CD4-positive, alpha-beta memory T cell (primary cell): Measurements from ENCODE around the gene MXI1. TPM values are rescaled to one million over a fixed set of nuclear protein-coding genes. Genes with fewer than 3 reads are reported as not detected.

ENCODE experiments used
- CTCF ChIA-PET: fragments of 350-600 bp; sonication (Branson Sonifier 250); formaldehyde crosslinking; loops from one replicate; lab custom pipeline; 2021; ENCODE audit warnings: inconsistent platforms; ENCODE audit not compliant: partially characterized antibody; lab: Charles Lee
- POLR2A ChIA-PET: fragments of 350-600 bp; sonication (Branson Sonifier 250); formaldehyde crosslinking; loops from one replicate; lab custom pipeline; 2021; ENCODE audit not compliant: partially characterized antibody; lab: Charles Lee
- DNase-seq, 5 donors: peaks; one replicate each; pipeline versions ENCODE4 v3.0.0 to v3.0.0-alpha.2; 2020 to 2022; ENCODE audit warnings: mixed read lengths in 1 of 5
- H3K27ac ChIP-seq: one replicate; pipeline ENCODE4 v1.7.0; 2013; ENCODE audit warnings: low read depth, low read length
- H3K27me3 ChIP-seq: 2 replicates; pipeline ENCODE4 v1.7.0; 2013; ENCODE audit warnings: mild to moderate bottlenecking, low read length, moderate library complexity; ENCODE audit not compliant: insufficient read depth
- H3K36me3 ChIP-seq: 2 replicates; pipeline ENCODE4 v1.7.0; 2013; ENCODE audit warnings: mild to moderate bottlenecking, low read length, moderate library complexity; ENCODE audit not compliant: insufficient read depth
- H3K4me1 ChIP-seq: 2 replicates; pipeline ENCODE4 v1.7.0; 2013; ENCODE audit warnings: mild to moderate bottlenecking, low read length, moderate library complexity; ENCODE audit not compliant: insufficient read depth
- H3K4me3 ChIP-seq, 2 donors: one replicate each; pipeline ENCODE4 v1.7.0; 2013; ENCODE audit warnings: low read length in 2 of 2, mild to moderate bottlenecking in 1 of 2
- H3K9me3 ChIP-seq, 2 donors: one replicate each; pipeline ENCODE4 v1.7.0; 2013; ENCODE audit warnings: low read length in 2 of 2, control low read depth in 1 of 2; ENCODE audit not compliant: control insufficient read depth in 1 of 2
- H3K27ac Mint-ChIP-seq, 7 donors: one replicate each; pipeline ENCODE4 v1.8.0; 2020 to 2021; ENCODE audit warnings: mixed read lengths in 7 of 7, mild to moderate bottlenecking in 6 of 7, inconsistent platforms in 3 of 7, moderate library complexity in 3 of 7
- H3K27me3 Mint-ChIP-seq, 2 donors: one replicate each; pipeline ENCODE4 v1.8.0; 2020 to 2021; ENCODE audit warnings: mixed read lengths in 2 of 2
- H3K36me3 Mint-ChIP-seq, 2 donors: one replicate each; pipeline ENCODE4 v1.8.0; 2020 to 2021; ENCODE audit warnings: mixed read lengths in 2 of 2, inconsistent platforms in 1 of 2, mild to moderate bottlenecking in 1 of 2
- H3K4me1 Mint-ChIP-seq, 4 donors: one replicate each; pipeline ENCODE4 v1.8.0; 2020 to 2021; ENCODE audit warnings: mixed read lengths in 4 of 4, mild to moderate bottlenecking in 1 of 4
- H3K4me3 Mint-ChIP-seq, 8 donors: one replicate each; pipeline ENCODE4 v1.8.0; 2020 to 2021; ENCODE audit warnings: mixed read lengths in 8 of 8, mild to moderate bottlenecking in 7 of 8, moderate library complexity in 6 of 8, inconsistent platforms in 3 of 8
- H3K9me3 Mint-ChIP-seq, 8 donors: one replicate each; pipeline ENCODE4 v1.8.0; 2020 to 2021; ENCODE audit warnings: mixed read lengths in 8 of 8, mild to moderate bottlenecking in 5 of 8, inconsistent platforms in 3 of 8, moderate library complexity in 1 of 8
- intact Hi-C: fragments of 100-400 bp; cut with micrococcal nuclease; formaldehyde crosslinking; loops from one replicate; pipeline ENCODE4 v1.15.1; 2023
- polyA plus RNA-seq, 2 donors: library from polyadenylated mRNA; unstranded; fragments of 300-500 nt; fragmentation: Illumina TruSeq; gene quantifications; one replicate each; pipeline ENCODE4 v1.2.3, GENCODE V29; 2021
- total RNA-seq, 2 experiments: library from RNA; stranded (reverse); gene quantifications; one replicate each; pipeline ENCODE4 v1.2.3, GENCODE V29; 2021

The MXI1 gene
- total and polyA plus RNA-seq, 4 experiments from 2014 or later, result 32.1 to 56.6 (median 52.1) TPM

DNA sequence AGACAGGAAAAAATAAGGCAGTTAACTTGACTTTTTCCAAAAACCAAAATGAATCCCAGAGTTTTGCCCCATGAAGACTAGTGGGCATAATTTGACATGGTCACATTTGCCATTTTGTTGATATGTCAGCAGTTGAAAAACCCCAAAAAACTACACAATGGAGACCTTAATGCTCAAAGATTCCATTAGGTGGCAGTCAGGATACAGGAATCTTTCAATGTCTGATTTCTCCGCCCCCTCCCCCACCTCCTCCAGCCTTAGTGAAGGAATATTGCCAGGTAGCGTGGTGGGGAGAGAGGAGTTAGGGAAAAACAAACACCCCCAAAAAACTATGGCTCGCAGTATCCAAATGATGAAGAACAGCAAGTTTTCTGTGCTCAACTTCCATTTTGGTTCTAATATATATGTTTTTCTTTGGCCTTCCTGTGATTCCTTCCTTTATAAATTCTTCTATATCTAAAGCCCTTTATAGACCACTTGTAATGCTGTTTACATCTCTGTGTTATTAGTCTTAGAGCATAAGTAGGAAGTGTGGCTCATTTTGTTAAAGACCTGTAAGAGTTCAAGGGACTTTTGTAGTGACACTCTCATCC is 104.0 kb downstream of the MXI1 start:
- H3K36me3 ChIP-seq, result no peaks in the 10 kb centered on the region
- peaks cover 0 to 7% (median 0%) of the 10 kb centered on the region in 4 donors for H3K4me1 Mint-ChIP-seq
- H3K4me1 ChIP-seq, result peaks cover 1% of the 10 kb centered on the region
- CTCF ChIA-PET, result interaction anchor here (0.8 to 2.7 kb wide), 6 partner anchors 43 to 237 kb away, joined by 3 to 32 read pairs (median 4); no protein-coding TSS in a partner anchor
- peak overlapping the region in 1 of 7 donors; percentile 9 for H3K27ac Mint-ChIP-seq
- no peaks in the 10 kb centered on the region for H3K27me3 ChIP-seq
- POLR2A ChIA-PET, result no interaction called here
- H3K27me3 Mint-ChIP-seq, result no peaks in the 10 kb centered on the region
- no peak overlapping the region for H3K27ac ChIP-seq
- no peak overlapping the region for H3K4me3 Mint-ChIP-seq
- intact Hi-C loops, result loop anchor here (1.0 to 2.0 kb wide), 4 partner anchors 43 to 289 kb away; no protein-coding TSS in a partner anchor
- peak; percentile 43 to 56 (median 48) for DNase-seq
- H3K9me3 Mint-ChIP-seq, result no peaks in the 10 kb centered on the region
- no peaks in the 10 kb centered on the region for H3K9me3 ChIP-seq
- H3K4me3 ChIP-seq, result no peak overlapping the region
- no peaks in the 10 kb centered on the region for H3K36me3 Mint-ChIP-seq

DNA sequence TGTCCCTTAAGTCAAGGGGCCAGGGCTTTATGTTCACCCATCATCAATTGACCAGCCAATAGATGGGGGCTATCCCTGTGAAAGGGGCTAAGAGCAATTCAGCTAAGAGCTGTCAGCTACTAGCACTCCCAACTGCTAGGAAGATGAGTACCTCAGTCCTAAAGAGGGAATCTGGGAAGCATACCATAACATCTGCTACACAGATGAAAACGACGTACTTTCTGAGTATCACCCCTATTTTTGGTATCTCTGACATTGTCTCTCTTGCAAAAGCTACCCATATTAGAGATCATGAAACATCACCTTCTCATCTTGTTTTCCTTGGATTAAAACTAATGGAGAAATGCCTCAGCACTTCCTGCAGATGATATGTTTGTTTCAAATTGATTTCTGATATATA is 104.8 kb downstream of the MXI1 start:
- intact Hi-C loops, result no loop called here
- H3K27ac Mint-ChIP-seq, result peak overlapping the region in 1 of 7 donors; percentile 47

DNA sequence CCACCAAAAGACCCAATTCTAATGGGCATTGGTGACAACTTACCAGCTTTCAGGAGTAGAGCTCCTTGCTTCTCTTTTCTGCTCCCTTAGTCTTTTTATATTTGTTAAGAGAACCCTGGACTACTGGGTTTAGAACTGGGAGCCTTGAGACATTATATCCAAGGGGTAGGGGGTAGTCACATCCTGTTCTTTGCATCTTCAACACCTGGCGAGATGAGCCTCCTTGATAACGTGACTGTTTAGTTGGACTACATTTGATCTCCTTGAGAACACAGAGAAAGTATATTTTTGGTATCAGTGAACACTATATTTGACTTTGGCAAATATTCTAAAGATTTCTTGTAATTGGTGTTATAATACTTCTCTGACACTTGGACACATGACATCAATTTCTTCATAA is 106.3 kb downstream of the MXI1 start:
- H3K4me1 Mint-ChIP-seq, result peaks cover 0 to 7% (median 0%) of the 10 kb centered on the region in 4 donors
- H3K27me3 Mint-ChIP-seq, result peaks cover 0 to 2% of the 10 kb centered on the region in 2 donors
- H3K9me3 ChIP-seq, result no peaks in the 10 kb centered on the region
- H3K27ac Mint-ChIP-seq, result no peak overlapping the region
- ChIA-PET POLR2A (interaction anchor here (0.6 to 0.8 kb wide), 2 partner anchors 9 to 31 kb away, joined by 3 to 4 read pairs; partner anchors contain the start of gene SMNDC1), CTCF (interaction anchor here (1.0 to 2.0 kb wide), 5 partner anchors 21 to 286 kb away, joined by 4 to 8 read pairs (median 4); no protein-coding TSS in a partner anchor)
- no peak for DNase-seq
- no peaks in the 10 kb centered on the region for H3K27me3 ChIP-seq
- no peaks in the 10 kb centered on the region for H3K36me3 ChIP-seq
- H3K4me1 ChIP-seq, result no peaks in the 10 kb centered on the region
- no peak overlapping the region for H3K4me3 Mint-ChIP-seq
- no peak overlapping the region for H3K27ac ChIP-seq
- H3K4me3 ChIP-seq, result no peak overlapping the region
- H3K9me3 Mint-ChIP-seq, result no peaks in the 10 kb centered on the region
- intact Hi-C loops, result no loop called here
- H3K36me3 Mint-ChIP-seq, result no peaks in the 10 kb centered on the region

More for the DNA sequence above, 104.8 kb downstream of the MXI1 start:
- Histone ChIP-seq H3K4me1 (no peaks in the 10 kb centered on the region), H3K9me3 (no peaks in the 10 kb centered on the region), H3K27ac (no peak overlapping the region), H3K36me3 (no peaks in the 10 kb centered on the region), H3K27me3 (no peaks in the 10 kb centered on the region), H3K4me3 (no peak overlapping the region)
- Mint-ChIP-seq H3K36me3 (no peaks in the 10 kb centered on the region), H3K4me3 (no peak overlapping the region), H3K9me3 (no peaks in the 10 kb centered on the region), H3K4me1 (peaks cover 0 to 7% (median 0%) of the 10 kb centered on the region in 4 donors), H3K27me3 (peaks cover 0 to 2% of the 10 kb centered on the region in 2 donors)
- CTCF ChIA-PET, result interaction anchor here (0.7 to 1.4 kb wide), 5 partner anchors 187 to 287 kb away, joined by 3 to 11 read pairs (median 4); no protein-coding TSS in a partner anchor
- no peak for DNase-seq
- POLR2A ChIA-PET, result interaction anchor here (0.8 kb wide), 1 partner anchor 234 kb away, joined by 3 read pairs; no protein-coding TSS in a partner anchor

DNA sequence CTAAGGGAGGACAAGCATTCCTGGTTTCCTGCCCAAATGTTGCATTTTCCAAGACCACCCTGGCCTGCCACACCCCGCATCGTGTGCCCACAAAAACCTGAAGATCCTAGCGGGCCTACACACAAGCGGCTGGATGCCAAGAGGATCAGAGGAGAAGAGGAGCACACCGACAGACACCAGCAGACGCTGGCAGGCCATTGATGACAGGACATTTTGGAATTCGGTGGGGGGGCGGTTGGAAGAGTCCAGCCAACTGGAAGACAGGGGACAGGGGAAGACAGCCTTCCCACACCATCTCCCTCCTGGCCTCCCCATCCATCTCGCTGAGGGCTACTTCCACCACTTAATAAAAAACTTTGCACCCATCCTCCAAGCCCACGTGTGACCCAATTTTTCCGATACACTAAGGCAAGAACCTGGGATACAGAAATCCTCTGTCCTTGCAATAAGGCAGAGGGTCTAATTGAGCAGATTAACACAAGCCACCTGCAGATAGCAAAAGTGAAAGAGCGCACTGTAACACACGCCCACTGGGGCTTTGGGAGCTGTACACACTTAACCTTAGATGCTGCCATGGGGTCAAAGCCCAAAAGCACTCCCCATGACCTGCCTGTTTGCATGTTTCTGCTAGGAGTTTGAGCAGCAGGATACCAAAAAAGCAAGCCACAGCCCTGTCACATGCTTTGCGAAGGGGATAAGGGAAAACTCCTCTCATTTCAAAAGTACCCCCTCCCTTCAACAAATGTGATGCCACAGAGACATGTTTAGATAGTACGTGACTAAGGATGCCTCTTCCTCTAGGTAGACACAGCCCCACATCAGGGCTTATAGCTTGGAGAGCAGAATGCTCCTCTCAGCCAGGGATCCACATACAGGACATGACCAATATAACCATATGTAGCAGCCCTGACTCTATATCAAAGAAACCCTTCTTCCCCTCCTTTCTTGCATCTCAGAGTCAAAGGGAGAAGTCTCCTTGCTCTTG is 110.8 kb downstream of the MXI1 start:
- Histone ChIP-seq H3K4me3 (no peak overlapping the region), H3K27ac (no peak overlapping the region), H3K27me3 (no peaks in the 10 kb centered on the region), H3K36me3 (no peaks in the 10 kb centered on the region), H3K9me3 (no peaks in the 10 kb centered on the region), H3K4me1 (no peaks in the 10 kb centered on the region)
- Mint-ChIP-seq H3K27ac (no peak overlapping the region), H3K9me3 (peaks cover 0 to 22% (median 19%) of the 10 kb centered on the region in 8 donors), H3K27me3 (peaks cover 0 to 4% of the 10 kb centered on the region in 2 donors), H3K4me1 (no peaks in the 10 kb centered on the region), H3K36me3 (peaks cover 3 to 4% of the 10 kb centered on the region in 2 donors), H3K4me3 (no peak overlapping the region)
- intact Hi-C loops, result no loop called here
- ChIA-PET CTCF (no interaction called here), POLR2A (no interaction called here)
- no peak for DNase-seq

DNA sequence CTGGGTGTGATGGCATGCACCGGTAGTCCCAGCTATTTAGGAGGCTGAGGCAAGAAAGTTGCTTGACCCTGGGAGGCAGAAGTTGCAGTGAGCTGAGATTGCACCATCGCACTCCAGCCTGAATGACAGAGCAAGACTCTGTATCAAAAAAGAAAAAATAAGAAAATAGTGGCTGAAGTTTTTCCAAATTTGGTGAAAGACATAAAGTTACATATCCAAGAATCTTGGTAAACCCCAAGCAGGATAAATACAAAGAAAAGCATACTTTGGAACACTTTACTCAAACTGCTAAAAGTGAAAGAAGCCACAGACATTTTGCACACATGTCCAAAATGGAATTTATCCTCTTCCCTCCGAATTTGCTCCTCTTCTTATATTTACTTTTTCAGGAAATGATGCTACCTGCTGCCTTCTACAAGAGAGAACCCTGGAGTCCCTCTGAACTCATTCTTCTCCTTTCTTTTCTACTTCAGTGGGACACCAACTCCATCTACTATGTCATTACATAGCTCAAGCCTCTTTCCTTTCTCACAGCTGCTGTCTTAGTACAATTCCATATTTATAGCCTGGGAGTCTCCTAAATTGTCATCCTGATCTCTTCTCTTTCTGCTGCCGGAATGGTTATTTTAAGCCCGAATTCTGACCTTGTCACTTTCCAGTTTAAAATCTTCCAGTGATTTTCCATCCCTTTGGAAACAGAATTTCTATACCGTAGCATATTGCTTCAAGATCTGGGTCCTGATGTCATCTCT is 114.6 kb downstream of the MXI1 start:
- Histone ChIP-seq H3K4me1 (no peaks in the 10 kb centered on the region), H3K4me3 (no peak overlapping the region), H3K27ac (no peak overlapping the region), H3K27me3 (no peaks in the 10 kb centered on the region), H3K36me3 (no peaks in the 10 kb centered on the region), H3K9me3 (no peaks in the 10 kb centered on the region)
- Mint-ChIP-seq H3K27ac (no peak overlapping the region), H3K4me3 (no peak overlapping the region), H3K36me3 (peaks cover 3 to 4% of the 10 kb centered on the region in 2 donors), H3K27me3 (peaks cover 2 to 5% of the 10 kb centered on the region in 2 donors), H3K4me1 (peaks cover 0 to 1% (median 0%) of the 10 kb centered on the region in 4 donors), H3K9me3 (peaks cover 0 to 22% (median 19%) of the 10 kb centered on the region in 8 donors)
- no peak for DNase-seq
- intact Hi-C loops, result no loop called here
- POLR2A ChIA-PET, result no interaction called here
- CTCF ChIA-PET, result interaction anchor here (1.4 kb wide), 1 partner anchor 12 kb away, joined by 3 read pairs; no protein-coding TSS in a partner anchor

DNA sequence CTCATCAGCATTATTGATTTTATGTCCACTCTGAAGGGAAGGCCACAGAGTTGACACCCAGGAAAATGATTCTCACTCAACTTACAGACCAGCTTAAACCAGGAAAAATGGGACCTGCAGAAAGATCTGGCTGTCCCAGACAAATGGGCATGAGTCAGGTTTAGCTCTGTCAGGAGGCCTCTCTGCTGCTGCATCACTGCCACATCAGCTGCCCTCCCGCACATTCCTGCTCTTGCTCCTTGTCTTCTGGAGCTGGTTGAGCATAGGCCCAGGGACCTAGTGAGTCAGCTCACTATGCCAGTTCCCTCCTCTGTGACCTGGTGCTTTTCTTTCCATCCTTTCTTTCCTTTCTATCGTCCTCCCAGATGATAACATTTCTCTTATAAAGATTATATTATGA is 116.1 kb downstream of the MXI1 start:
- peaks cover 5 to 6% of the 10 kb centered on the region in 2 donors for H3K27me3 Mint-ChIP-seq
- no peaks in the 10 kb centered on the region for H3K27me3 ChIP-seq
- intact Hi-C loops, result no loop called here
- CTCF ChIA-PET, result interaction anchor here (1.0 to 1.7 kb wide), 3 partner anchors 13 to 223 kb away, joined by 3 to 5 read pairs (median 5); no protein-coding TSS in a partner anchor
- no peak overlapping the region for H3K4me3 ChIP-seq
- no peaks in the 10 kb centered on the region for H3K36me3 ChIP-seq
- H3K36me3 Mint-ChIP-seq, result peaks cover 3 to 4% of the 10 kb centered on the region in 2 donors
- H3K27ac Mint-ChIP-seq, result no peak overlapping the region
- no peaks in the 10 kb centered on the region for H3K4me1 ChIP-seq
- POLR2A ChIA-PET, result no interaction called here
- H3K9me3 Mint-ChIP-seq, result peaks cover 0 to 22% (median 19%) of the 10 kb centered on the region in 8 donors
- peaks cover 0 to 1% (median 0%) of the 10 kb centered on the region in 4 donors for H3K4me1 Mint-ChIP-seq
- no peaks in the 10 kb centered on the region for H3K9me3 ChIP-seq
- no peak overlapping the region for H3K4me3 Mint-ChIP-seq
- no peak overlapping the region for H3K27ac ChIP-seq
- no peak for DNase-seq
